ENCODE data around the gene PLEKHA7.

The PLEKHA7 gene

GRCh38 chr11:16774936-16775613, 239.1 kb downstream of the PLEKHA7 start:
- H3K4me1 ChIP-seq (ENCODE audit: insufficient read depth, poor library complexity, severe bottlenecking), result peaks cover 5% of the 10 kb centered on the region
- H3K9me3 ChIP-seq (ENCODE audit: severe bottlenecking), result no peaks in the 10 kb centered on the region
- H3K4me3 ChIP-seq (ENCODE audit: severe bottlenecking), result no peak overlapping the region
- DNase-seq (ENCODE audit: low spot score), result no peak
- no peaks in the 10 kb centered on the region for H3K27me3 ChIP-seq (ENCODE audit: insufficient read depth, poor library complexity, severe bottlenecking)
- ATAC-seq (ENCODE audit: low read depth), result no peak
- no peak overlapping the region for H3K27ac ChIP-seq (ENCODE audit: poor library complexity, severe bottlenecking)
- TF ChIP-seq, protein P1, sequence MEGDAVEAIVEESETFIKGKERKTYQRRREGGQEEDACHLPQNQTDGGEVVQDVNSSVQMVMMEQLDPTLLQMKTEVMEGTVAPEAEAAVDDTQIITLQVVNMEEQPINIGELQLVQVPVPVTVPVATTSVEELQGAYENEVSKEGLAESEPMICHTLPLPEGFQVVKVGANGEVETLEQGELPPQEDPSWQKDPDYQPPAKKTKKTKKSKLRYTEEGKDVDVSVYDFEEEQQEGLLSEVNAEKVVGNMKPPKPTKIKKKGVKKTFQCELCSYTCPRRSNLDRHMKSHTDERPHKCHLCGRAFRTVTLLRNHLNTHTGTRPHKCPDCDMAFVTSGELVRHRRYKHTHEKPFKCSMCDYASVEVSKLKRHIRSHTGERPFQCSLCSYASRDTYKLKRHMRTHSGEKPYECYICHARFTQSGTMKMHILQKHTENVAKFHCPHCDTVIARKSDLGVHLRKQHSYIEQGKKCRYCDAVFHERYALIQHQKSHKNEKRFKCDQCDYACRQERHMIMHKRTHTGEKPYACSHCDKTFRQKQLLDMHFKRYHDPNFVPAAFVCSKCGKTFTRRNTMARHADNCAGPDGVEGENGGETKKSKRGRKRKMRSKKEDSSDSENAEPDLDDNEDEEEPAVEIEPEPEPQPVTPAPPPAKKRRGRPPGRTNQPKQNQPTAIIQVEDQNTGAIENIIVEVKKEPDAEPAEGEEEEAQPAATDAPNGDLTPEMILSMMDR (IDR thresholded peaks at IDR 0.05; ENCODE audit: poor library complexity, severe bottlenecking), result no peak
- no peaks in the 10 kb centered on the region for H3K36me3 ChIP-seq (ENCODE audit: low read depth)

- H3K36me3 ChIP-seq (ENCODE audit: low read depth), result no peaks in the 10 kb centered on the region
- ATAC-seq (ENCODE audit: low read depth), result no peak
- no peaks in the 10 kb centered on the region for H3K9me3 ChIP-seq (ENCODE audit: severe bottlenecking)
- no peak overlapping the region for H3K27ac ChIP-seq (ENCODE audit: poor library complexity, severe bottlenecking)
- no peak for DNase-seq (ENCODE audit: low spot score)
- no peak overlapping the region for H3K4me3 ChIP-seq (ENCODE audit: severe bottlenecking)
- H3K27me3 ChIP-seq (ENCODE audit: insufficient read depth, poor library complexity, severe bottlenecking), result no peaks in the 10 kb centered on the region
- TF ChIP-seq, protein P1 (IDR thresholded peaks at IDR 0.05; ENCODE audit: poor library complexity, severe bottlenecking), result no peak
- peaks cover 5% of the 10 kb centered on the region for H3K4me1 ChIP-seq (ENCODE audit: insufficient read depth, poor library complexity, severe bottlenecking)
These were observed 240.0 kb downstream of the PLEKHA7 start for GRCh38 chr11:16773981-16774935.

GRCh38 chr11:16772141-16772512, 242.1 kb downstream of the PLEKHA7 start:
- Histone ChIP-seq H3K9me3 (ENCODE audit: severe bottlenecking) (no peaks in the 10 kb centered on the region), H3K4me3 (ENCODE audit: severe bottlenecking) (no peak overlapping the region), H3K27ac (ENCODE audit: poor library complexity, severe bottlenecking) (no peak overlapping the region), H3K27me3 (ENCODE audit: insufficient read depth, poor library complexity, severe bottlenecking) (no peaks in the 10 kb centered on the region), H3K36me3 (ENCODE audit: low read depth) (no peaks in the 10 kb centered on the region), H3K4me1 (ENCODE audit: insufficient read depth, poor library complexity, severe bottlenecking) (no peaks in the 10 kb centered on the region)
- TF ChIP-seq, protein P1 (IDR thresholded peaks at IDR 0.05; ENCODE audit: poor library complexity, severe bottlenecking), result no peak
- ATAC-seq (ENCODE audit: low read depth) (no peak), DNase-seq (ENCODE audit: low spot score) (no peak)

- Histone ChIP-seq H3K4me1 (ENCODE audit: insufficient read depth, poor library complexity, severe bottlenecking) (no peaks in the 10 kb centered on the region), H3K9me3 (ENCODE audit: severe bottlenecking) (no peaks in the 10 kb centered on the region), H3K27me3 (ENCODE audit: insufficient read depth, poor library complexity, severe bottlenecking) (no peaks in the 10 kb centered on the region)
These were observed 242.7 kb downstream of the PLEKHA7 start for GRCh38 chr11:16771350-16772140.

More at GRCh38 chr11:16771350-16772140, 242.7 kb downstream of the PLEKHA7 start:
- Histone ChIP-seq H3K36me3 (ENCODE audit: low read depth) (no peaks in the 10 kb centered on the region), H3K27ac (ENCODE audit: poor library complexity, severe bottlenecking) (no peak overlapping the region), H3K4me3 (ENCODE audit: severe bottlenecking) (no peak overlapping the region)
- no peak for DNase-seq (ENCODE audit: low spot score)
- ATAC-seq (ENCODE audit: low read depth), result no peak
- TF ChIP-seq, protein P1 (IDR thresholded peaks at IDR 0.05; ENCODE audit: poor library complexity, severe bottlenecking), result no peak
